SK-N-SH (cell line): ENCODE measurements around the gene EMX1. TPM values are rescaled to one million over a fixed set of nuclear protein-coding genes. Genes with fewer than 3 reads are reported as not detected.

ENCODE experiments used
- CTCF ChIA-PET: fragments of 300-600, 350-600 bp; formaldehyde crosslinking; extraction: SDS; loops from one replicate; lab custom pipeline; 2021; lab: Yijun Ruan, JAX
- POLR2A ChIA-PET: fragments of 350-600 bp; sonication (Branson Sonifier 250); formaldehyde crosslinking; extraction: SDS; loops from one replicate; lab custom pipeline; 2020; ENCODE audit warnings: antibody characterized with exemption, inconsistent platforms; lab: Yijun Ruan, JAX
- DNase-seq: peaks from one replicate; pipeline ENCODE4 v3.0.0; 2012
- H2AFZ ChIP-seq: fragments of 200-600 bp; sonication (generic); 2 replicates; pipeline ENCODE4 v1.8.1; 2016; ENCODE audit warnings: antibody characterized with exemption, mild to moderate bottlenecking, low read depth
- H3F3A ChIP-seq: fragments of 200-600 bp; sonication (generic); replicated peaks from 2 replicates; pipeline ENCODE3; 2016; ENCODE audit warnings: antibody characterized with exemption, mild to moderate bottlenecking; ENCODE audit not compliant: insufficient read depth
- H3K27ac ChIP-seq, 2 experiments: fragments of 200-500 bp in 1 of 2; fragments of 200-600 bp in 1 of 2; sonication (Bioruptor generic) in 1 of 2; sonication (generic), shearing (Covaris generic) in 1 of 2; 2 replicates each; pipeline versions ENCODE4 v1.5.1 to v1.6.1; 2014 to 2016; ENCODE audit warnings: low read depth in 2 of 2, inconsistent platforms in 1 of 2, low read length in 1 of 2, mild to moderate bottlenecking in 1 of 2, mixed read lengths in 1 of 2
- H3K27me3 ChIP-seq: fragments of 200-600 bp; sonication (generic), shearing (Covaris generic); 2 replicates; pipeline ENCODE4 v1.6.1; 2016; ENCODE audit warnings: mixed run types; ENCODE audit not compliant: insufficient read depth
- H3K36me3 ChIP-seq, 2 experiments: fragments of 200-500 bp in 1 of 2; fragments of 200-600 bp in 1 of 2; sonication (Bioruptor generic) in 1 of 2; sonication (generic) in 1 of 2; replicated peaks in 1 of 2; 2 replicates each; pipeline versions ENCODE3 to v1.5.1; 2014 to 2016; ENCODE audit warnings: low read length in 1 of 2, mild to moderate bottlenecking in 1 of 2; ENCODE audit not compliant: insufficient read depth in 2 of 2, control insufficient read depth in 1 of 2
- H3K4me1 ChIP-seq, 2 experiments: fragments of 200-500 bp in 1 of 2; fragments of 200-600 bp in 1 of 2; sonication (Bioruptor generic) in 1 of 2; sonication (generic), shearing (Covaris generic) in 1 of 2; 2 replicates each; pipeline versions ENCODE4 v1.5.1 to v1.6.1; 2014 to 2016; ENCODE audit warnings: low read depth in 1 of 2, low read length in 1 of 2, mixed run types in 1 of 2; ENCODE audit not compliant: insufficient read depth in 2 of 2, control insufficient read depth in 1 of 2
- H3K4me2 ChIP-seq: fragments of 200-600 bp; sonication (generic), shearing (Covaris generic); 2 replicates; pipeline ENCODE4 v1.6.1; 2017; ENCODE audit warnings: mixed run types
- H3K4me3 ChIP-seq, 2 experiments: fragments of 200-500 bp in 1 of 2; fragments of 200-600 bp in 1 of 2; sonication (Bioruptor generic) in 1 of 2; sonication (generic), shearing (Covaris generic) in 1 of 2; 2 replicates each; pipeline versions ENCODE4 v1.5.1 to v1.8.1; 2014 to 2016; ENCODE audit warnings: low read depth in 2 of 2, inconsistent platforms in 1 of 2, low read length in 1 of 2, mild to moderate bottlenecking in 1 of 2, mixed read lengths in 1 of 2, moderate library complexity in 1 of 2
- H3K79me2 ChIP-seq: fragments of 200-600 bp; sonication (generic); 2 replicates; pipeline ENCODE4 v1.8.1; 2017; ENCODE audit warnings: mild to moderate bottlenecking; ENCODE audit not compliant: insufficient read depth
- H3K9ac ChIP-seq: fragments of 200-600 bp; sonication (generic); 2 replicates; pipeline ENCODE4 v1.6.1; 2017; ENCODE audit warnings: mixed run types
- H3K9me2 ChIP-seq: fragments of 200-600 bp; sonication (generic); 2 replicates; pipeline ENCODE4 v1.6.1; 2017; ENCODE audit warnings: mixed run types
- H3K9me3 ChIP-seq: fragments of 200-600 bp; sonication (generic); 2 replicates; pipeline ENCODE4 v1.6.1; 2017; ENCODE audit warnings: mixed run types, mild to moderate bottlenecking, moderate library complexity
- H4K20me1 ChIP-seq: fragments of 200-600 bp; sonication (generic); 2 replicates; pipeline ENCODE4 v1.6.1; 2017; ENCODE audit warnings: mild to moderate bottlenecking, mixed run types; ENCODE audit not compliant: insufficient read depth
- EZH2phosphoT487 ChIP-seq: fragments of 200-600 bp; sonication (generic); IDR thresholded peaks from 2 replicates; pipeline ENCODE4 v1.6.1; 2017; ENCODE audit warnings: low read depth, mixed run types, mild to moderate bottlenecking, antibody characterized with exemption, moderate library complexity, borderline replicate concordance
- WGBS: methylation state at CpG from one replicate; pipeline ENCODE4 v1.1.6; 2017; ENCODE audit warnings: low lambda C conversion rate; 5-methylcytosine and 5-hydroxymethylcytosine counted together
- polyA plus RNA-seq, 3 experiments: library from polyadenylated mRNA; depleted of rRNA; stranded (reverse); fragments of >200 nt; gene quantifications; 2 replicates each; pipeline ENCODE4 v1.2.3, GENCODE V29; 2012
- TF ChIP-seq, protein P1 (sequence below): fragments of 200-600 bp; sonication (generic); IDR thresholded peaks from 2 replicates; pipeline ENCODE4 v1.6.1; 2017; ENCODE audit warnings: antibody characterized with exemption, mild to moderate bottlenecking, moderate library complexity
- TF ChIP-seq, protein P2 (sequence below): fragments of 150-350 bp; IDR thresholded peaks from 2 replicates; pipeline ENCODE4 v1.6.1; 2017; ENCODE audit warnings: antibody characterized with exemption, low read length, low read depth, borderline replicate concordance

The EMX1 gene
- polyA plus RNA-seq, 1 of the 3 experiments (the other 2 are of a cell fraction) = not detected

DNA sequence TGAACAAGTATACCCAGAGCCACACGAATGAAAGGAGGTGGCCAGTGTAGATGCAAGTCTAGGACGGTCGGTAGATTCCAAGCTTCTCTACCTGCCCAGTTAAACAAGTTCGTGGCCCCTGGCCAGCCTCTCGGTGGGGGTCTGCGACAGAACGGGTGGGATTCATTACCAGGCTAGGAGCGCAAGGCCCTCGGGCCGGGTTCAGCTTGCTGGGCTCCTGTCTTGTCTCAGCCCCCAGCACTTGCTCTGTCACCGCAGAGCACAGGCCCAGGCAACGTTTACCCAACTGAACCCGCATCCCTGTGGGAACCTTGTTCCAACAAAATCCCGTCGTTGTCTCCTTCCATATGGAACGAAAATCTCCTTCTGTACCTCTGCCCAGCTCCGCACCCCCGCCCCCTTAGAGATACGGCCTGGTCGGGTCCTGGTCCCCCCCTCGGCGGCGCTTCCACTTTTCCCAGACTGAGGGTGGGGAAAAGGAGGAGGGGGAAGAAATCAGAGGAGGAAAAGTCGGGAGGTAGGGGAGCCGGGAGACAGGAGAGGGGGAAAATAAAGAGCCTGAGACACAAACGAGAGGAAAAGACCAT, 1.9 kb upstream of the EMX1 start:
- peaks cover 29% of the 10 kb centered on the region for H4K20me1 ChIP-seq
- H3K27me3 ChIP-seq = peaks cover 88% of the 10 kb centered on the region
- no peaks in the 10 kb centered on the region for H3K79me2 ChIP-seq
- H3F3A ChIP-seq = no peaks in the 10 kb centered on the region
- ChIA-PET POLR2A (no interaction called here), CTCF (interaction anchor here (0.6 to 4.3 kb wide), 9 partner anchors 11 to 262 kb away, joined by 3 to 24 read pairs (median 9); partner anchors contain the start of gene SPR)
- DNase-seq = peak; percentile 40
- H3K27ac ChIP-seq = no peak overlapping the region
- TF ChIP-seq, protein P1, sequence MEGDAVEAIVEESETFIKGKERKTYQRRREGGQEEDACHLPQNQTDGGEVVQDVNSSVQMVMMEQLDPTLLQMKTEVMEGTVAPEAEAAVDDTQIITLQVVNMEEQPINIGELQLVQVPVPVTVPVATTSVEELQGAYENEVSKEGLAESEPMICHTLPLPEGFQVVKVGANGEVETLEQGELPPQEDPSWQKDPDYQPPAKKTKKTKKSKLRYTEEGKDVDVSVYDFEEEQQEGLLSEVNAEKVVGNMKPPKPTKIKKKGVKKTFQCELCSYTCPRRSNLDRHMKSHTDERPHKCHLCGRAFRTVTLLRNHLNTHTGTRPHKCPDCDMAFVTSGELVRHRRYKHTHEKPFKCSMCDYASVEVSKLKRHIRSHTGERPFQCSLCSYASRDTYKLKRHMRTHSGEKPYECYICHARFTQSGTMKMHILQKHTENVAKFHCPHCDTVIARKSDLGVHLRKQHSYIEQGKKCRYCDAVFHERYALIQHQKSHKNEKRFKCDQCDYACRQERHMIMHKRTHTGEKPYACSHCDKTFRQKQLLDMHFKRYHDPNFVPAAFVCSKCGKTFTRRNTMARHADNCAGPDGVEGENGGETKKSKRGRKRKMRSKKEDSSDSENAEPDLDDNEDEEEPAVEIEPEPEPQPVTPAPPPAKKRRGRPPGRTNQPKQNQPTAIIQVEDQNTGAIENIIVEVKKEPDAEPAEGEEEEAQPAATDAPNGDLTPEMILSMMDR = no peak
- peak; percentile 99 for TF ChIP-seq EZH2phosphoT487
- TF ChIP-seq, protein P2, sequence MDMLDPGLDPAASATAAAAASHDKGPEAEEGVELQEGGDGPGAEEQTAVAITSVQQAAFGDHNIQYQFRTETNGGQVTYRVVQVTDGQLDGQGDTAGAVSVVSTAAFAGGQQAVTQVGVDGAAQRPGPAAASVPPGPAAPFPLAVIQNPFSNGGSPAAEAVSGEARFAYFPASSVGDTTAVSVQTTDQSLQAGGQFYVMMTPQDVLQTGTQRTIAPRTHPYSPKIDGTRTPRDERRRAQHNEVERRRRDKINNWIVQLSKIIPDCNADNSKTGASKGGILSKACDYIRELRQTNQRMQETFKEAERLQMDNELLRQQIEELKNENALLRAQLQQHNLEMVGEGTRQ = no peak
- H3K9me3 ChIP-seq = no peaks in the 10 kb centered on the region
- H3K36me3 ChIP-seq = no peaks in the 10 kb centered on the region
- peak overlapping the region; percentile 57; the same call in 1 of the 2 replicates for H3K4me2 ChIP-seq
- 15% methylated on average over 21 of the region's 26 CpGs for WGBS
- no peak overlapping the region for H3K9ac ChIP-seq
- no peak overlapping the region for H2AFZ ChIP-seq
- no peak overlapping the region for H3K4me3 ChIP-seq
- peaks cover 7 to 13% of the 10 kb centered on the region in 2 experiments; a peak in 2 of 4 replicates for H3K4me1 ChIP-seq
- no peaks in the 10 kb centered on the region for H3K9me2 ChIP-seq

DNA sequence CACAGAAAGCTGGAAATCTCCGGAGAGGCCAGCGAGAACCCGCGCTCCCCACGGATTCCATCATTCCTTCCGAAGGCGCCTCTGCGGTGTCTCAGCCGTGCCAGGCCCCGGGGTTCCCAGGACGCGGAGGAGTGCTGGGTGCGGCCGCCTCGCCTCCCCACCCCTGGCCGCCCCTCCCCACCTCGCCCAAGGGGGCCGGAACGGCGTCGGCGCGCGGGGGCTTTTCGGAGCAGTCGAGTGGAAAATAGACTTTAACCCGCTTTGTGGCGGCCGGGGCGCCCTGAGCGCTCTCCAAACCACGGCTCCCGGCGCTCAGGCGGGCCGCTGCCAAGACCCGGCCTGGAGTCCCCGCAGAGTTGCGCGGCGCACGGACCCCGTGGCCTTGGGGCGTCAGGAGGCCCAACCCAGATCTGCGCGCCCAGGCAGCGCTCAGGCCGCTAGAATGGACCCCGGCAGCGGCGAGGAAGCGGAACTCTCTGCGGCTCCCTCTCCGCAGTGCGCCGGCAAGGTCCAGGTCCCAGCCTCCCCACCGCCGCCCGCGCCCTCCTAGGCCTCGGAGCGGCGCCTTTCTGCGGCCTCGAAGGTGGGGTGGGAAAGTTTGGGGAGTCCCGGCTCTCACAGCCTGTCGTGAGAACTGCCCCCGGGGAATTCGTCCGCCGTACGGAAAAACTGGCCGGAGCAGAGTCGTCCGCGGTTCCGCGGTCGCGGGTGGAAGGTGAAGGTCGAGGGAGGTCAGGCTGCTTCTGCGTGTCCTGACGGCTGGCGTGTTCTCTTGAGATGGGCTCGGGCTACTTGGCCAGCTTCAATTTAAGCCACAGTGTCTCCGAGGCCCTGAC, 1.2 kb upstream of the EMX1 start:
- H3F3A ChIP-seq = no peaks in the 10 kb centered on the region
- no peak overlapping the region for H2AFZ ChIP-seq
- peak overlapping the region; percentile 57; the same call in 1 of the 2 replicates for H3K4me2 ChIP-seq
- H3K9ac ChIP-seq = no peak overlapping the region
- peaks cover 7 to 13% of the 10 kb centered on the region in 2 experiments; a peak in 2 of 4 replicates for H3K4me1 ChIP-seq
- H3K27ac ChIP-seq = no peak overlapping the region
- H3K9me2 ChIP-seq = no peaks in the 10 kb centered on the region
- ChIA-PET POLR2A (no interaction called here), CTCF (interaction anchor here (0.6 to 4.3 kb wide), 11 partner anchors 10 to 261 kb away, joined by 3 to 35 read pairs (median 9); partner anchors contain the start of gene SPR)
- H4K20me1 ChIP-seq = peaks cover 29% of the 10 kb centered on the region
- no peaks in the 10 kb centered on the region for H3K36me3 ChIP-seq
- no peak overlapping the region for H3K4me3 ChIP-seq
- TF ChIP-seq EZH2phosphoT487 = no peak; the same call in none of the 2 replicates
- H3K27me3 ChIP-seq = peaks cover 88% of the 10 kb centered on the region
- H3K9me3 ChIP-seq = no peaks in the 10 kb centered on the region
- WGBS = 10% methylated on average over 21 of the region's 86 CpGs
- DNase-seq = peak; percentile 79
- no peaks in the 10 kb centered on the region for H3K79me2 ChIP-seq
